CD4-positive, alpha-beta T cell (primary cell): ENCODE measurements around the gene TBX4. TPM values are rescaled to one million over a fixed set of nuclear protein-coding genes. Genes with fewer than 3 reads are reported as not detected.

Source experiments
- ATAC-seq: fragments of 200-7000 bp; cut with Tn5 transposase; one replicate; pipeline ENCODE4 v1.10.0; 2022; ENCODE audit warnings: mild to moderate bottlenecking; ENCODE audit not compliant: poor library complexity
- CTCF ChIA-PET: fragments of 350-600 bp; sonication (Branson Sonifier 250); formaldehyde crosslinking; loops from one replicate; lab custom pipeline; 2021; ENCODE audit warnings: antibody characterized with exemption, inconsistent platforms; lab: Charles Lee
- POLR2A ChIA-PET: fragments of 350-600 bp; sonication (Branson Sonifier 250); formaldehyde crosslinking; loops from one replicate; lab custom pipeline; 2021; ENCODE audit warnings: antibody characterized with exemption, inconsistent platforms; lab: Charles Lee
- DNase-seq, 14 experiments: peaks; one replicate each; pipeline ENCODE4 v3.0.0-alpha.2; 2013 to 2020; ENCODE audit warnings: mixed read lengths in 2 of 14
- H3K27ac ChIP-seq, 2 donors: one replicate each; pipeline versions ENCODE4 v1.5.1 to v1.7.0; 2013; ENCODE audit warnings: low read length in 2 of 2, low read depth in 1 of 2, mild to moderate bottlenecking in 1 of 2
- H3K27me3 ChIP-seq, 2 experiments: 1 replicate in 1 of 2; 2 replicates in 1 of 2; pipeline versions ENCODE4 v1.6.1 to v1.7.0; 2013; ENCODE audit warnings: low read length in 2 of 2, control low read depth in 1 of 2, mild to moderate bottlenecking in 1 of 2, moderate library complexity in 1 of 2; ENCODE audit not compliant: insufficient read depth in 2 of 2, control insufficient read depth in 1 of 2
- H3K36me3 ChIP-seq: one replicate; pipeline ENCODE4 v1.6.1; 2013; ENCODE audit warnings: low read length, control low read depth; ENCODE audit not compliant: insufficient read depth
- H3K4me1 ChIP-seq: one replicate; pipeline ENCODE4 v1.6.1; 2013; ENCODE audit warnings: low read length, control low read depth; ENCODE audit not compliant: insufficient read depth
- H3K4me3 ChIP-seq: one replicate; pipeline ENCODE4 v1.5.1; 2013; ENCODE audit warnings: mild to moderate bottlenecking, low read length, moderate library complexity
- H3K9me3 ChIP-seq, 2 experiments: 1 replicate in 1 of 2; 2 replicates in 1 of 2; pipeline versions ENCODE4 v1.6.1 to v1.7.0; 2013; ENCODE audit warnings: low read length in 2 of 2, mild to moderate bottlenecking in 2 of 2, control low read depth in 1 of 2, moderate library complexity in 1 of 2; ENCODE audit not compliant: control insufficient read depth in 1 of 2, insufficient read depth in 1 of 2
- H3K27ac Mint-ChIP-seq: one replicate; pipeline ENCODE4 v1.8.0; 2020; ENCODE audit warnings: mixed read lengths
- H3K27me3 Mint-ChIP-seq: one replicate; pipeline ENCODE4 v1.8.0; 2021; ENCODE audit warnings: mixed read lengths
- H3K36me3 Mint-ChIP-seq: one replicate; pipeline ENCODE4 v1.8.0; 2021; ENCODE audit warnings: low read depth, mixed read lengths
- H3K4me1 Mint-ChIP-seq: one replicate; pipeline ENCODE4 v1.8.0; 2021; ENCODE audit warnings: low read depth, mixed read lengths
- H3K4me3 Mint-ChIP-seq: one replicate; pipeline ENCODE4 v1.8.0; 2020; ENCODE audit warnings: mild to moderate bottlenecking, mixed read lengths
- H3K9me3 Mint-ChIP-seq: one replicate; pipeline ENCODE4 v1.8.0; 2020; ENCODE audit warnings: mixed read lengths
- CTCF ChIP-seq: fragments of 200-600 bp; IDR thresholded peaks from one replicate; pipeline ENCODE4 v1.8.0; 2022; ENCODE audit warnings: antibody characterized with exemption, mild to moderate bottlenecking
- intact Hi-C, 2 experiments: fragments of 100-400 bp; cut with DNase I in 1 of 2; cut with micrococcal nuclease in 1 of 2; formaldehyde crosslinking; loops; one replicate each; pipeline versions ENCODE4 v1.15.1 to v1.9.0; 2023 to 2025; cut with DNase I, micrococcal nuclease
- total RNA-seq, 174 experiments: library from RNA in 2 of 174; stranded (reverse) in 2 of 174; gene quantifications; one replicate each; pipeline ENCODE4 v1.2.3 and lab custom pipeline; 2021 to 2026

Gene TBX4
- total RNA-seq, 2 experiments from 2014 or later: not detected

GRCh38 chr17:61533797-61534196, 81.6 kb downstream of the TBX4 start:
- Histone ChIP-seq H3K4me1 (no peaks in the 10 kb centered on the region), H3K4me3 (no peak overlapping the region), H3K36me3 (no peaks in the 10 kb centered on the region), H3K27me3 (no peaks in the 10 kb centered on the region), H3K9me3 (no peaks in the 10 kb centered on the region), H3K27ac (no peak overlapping the region)
- no peak for TF ChIP-seq CTCF
- Mint-ChIP-seq H3K27ac (no peak overlapping the region), H3K4me1 (no peaks in the 10 kb centered on the region), H3K4me3 (no peak overlapping the region), H3K27me3 (peaks cover 21% of the 10 kb centered on the region), H3K36me3 (no peaks in the 10 kb centered on the region), H3K9me3 (no peaks in the 10 kb centered on the region)
- ChIA-PET CTCF (no interaction called here), POLR2A (no interaction called here)
- DNase-seq: no peak
- intact Hi-C loops: no loop called here
- no peak for ATAC-seq

GRCh38 chr17:61534414-61534813, 82.2 kb downstream of the TBX4 start:
- no peaks in the 10 kb centered on the region for H3K27me3 ChIP-seq
- no peaks in the 10 kb centered on the region for H3K4me1 ChIP-seq
- Mint-ChIP-seq H3K4me3 (no peak overlapping the region), H3K27me3 (peaks cover 15% of the 10 kb centered on the region), H3K36me3 (no peaks in the 10 kb centered on the region), H3K4me1 (no peaks in the 10 kb centered on the region), H3K27ac (no peak overlapping the region), H3K9me3 (no peaks in the 10 kb centered on the region)
- no peak for TF ChIP-seq CTCF
- no peak overlapping the region for H3K27ac ChIP-seq
- intact Hi-C loops: no loop called here
- H3K4me3 ChIP-seq: no peak overlapping the region
- H3K9me3 ChIP-seq: no peaks in the 10 kb centered on the region
- CTCF ChIA-PET: no interaction called here
- no peak for DNase-seq
- ATAC-seq: no peak
- H3K36me3 ChIP-seq: no peaks in the 10 kb centered on the region
- POLR2A ChIA-PET: no interaction called here

Other genes starting within 250 kb of the TBX4 start
- under 1 TPM in 1 of 2 experiments, not detected in 1; 0.06 TPM for gene TBX2, start 52.6 kb upstream of the TBX4 start, total RNA-seq
- not detected for gene NACA2, start 138.8 kb downstream of the TBX4 start, total RNA-seq